CD4-positive, alpha-beta T cell treated with Interleukin-1 beta for 1 hour (primary cell): ENCODE data around the gene ABI2.

Source experiments
- DNase-seq, 2 donors: peaks; one replicate each; pipeline ENCODE4 v3.0.0-alpha.2; 2020 to 2022

Gene ABI2

GRCh38 chr2:203484266-203485112 lies 156.3 kb downstream of the ABI2 start:
- peak; percentile 64 to 66 for DNase-seq

GRCh38 chr2:203489531-203489930 lies 161.3 kb downstream of the ABI2 start:
- no peak for DNase-seq

- DNase-seq = no peak
These were observed 162.2 kb downstream of the ABI2 start for GRCh38 chr2:203490391-203490790.

- DNase-seq = no peak
These were observed 164.8 kb downstream of the ABI2 start for GRCh38 chr2:203492965-203493364.
